ENCODE data around the gene DENND6B.
"Not testable (repeated sequence)": the region's sequence is repeated elsewhere in the genome, so short reads cannot be mapped to it uniquely, and the experiment has no call there.

Gene DENND6B

GRCh38 chr22:50338042-50338573, 11.3 kb upstream of the DENND6B start:
- no peak for DNase-seq

- no peak for DNase-seq
These were observed 10.6 kb upstream of the DENND6B start for GRCh38 chr22:50337262-50338041.

DNA sequence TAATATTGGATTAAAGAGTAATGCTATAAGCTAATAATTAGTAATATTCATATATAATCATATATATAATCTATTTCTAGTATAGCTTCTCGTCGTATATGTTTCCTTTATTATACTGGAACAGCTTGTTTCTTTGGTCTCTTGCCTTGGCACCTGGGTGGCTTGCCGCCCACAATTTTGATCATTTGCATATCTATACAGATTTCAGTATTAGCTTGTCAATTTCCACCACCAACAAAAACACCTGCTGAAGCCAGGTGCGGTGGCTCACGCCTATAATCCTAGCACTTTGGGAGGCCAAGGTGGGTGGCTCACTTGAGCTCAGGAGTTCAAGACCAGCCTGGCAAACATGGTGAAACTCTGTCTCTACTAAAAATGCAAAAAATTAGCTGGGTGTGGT, 7.6 kb upstream of the DENND6B start:
- DNase-seq = not testable (repeated sequence)

- DNase-seq = no peak
These were observed 2.4 kb upstream of the DENND6B start for GRCh38 chr22:50329236-50329635.

- DNase-seq = no peak
These were observed 853 bp upstream of the DENND6B start for GRCh38 chr22:50327711-50328019.

GRCh38 chr22:50326225-50326955, 422 bp downstream of the DENND6B start:
- no peak for DNase-seq

DNA sequence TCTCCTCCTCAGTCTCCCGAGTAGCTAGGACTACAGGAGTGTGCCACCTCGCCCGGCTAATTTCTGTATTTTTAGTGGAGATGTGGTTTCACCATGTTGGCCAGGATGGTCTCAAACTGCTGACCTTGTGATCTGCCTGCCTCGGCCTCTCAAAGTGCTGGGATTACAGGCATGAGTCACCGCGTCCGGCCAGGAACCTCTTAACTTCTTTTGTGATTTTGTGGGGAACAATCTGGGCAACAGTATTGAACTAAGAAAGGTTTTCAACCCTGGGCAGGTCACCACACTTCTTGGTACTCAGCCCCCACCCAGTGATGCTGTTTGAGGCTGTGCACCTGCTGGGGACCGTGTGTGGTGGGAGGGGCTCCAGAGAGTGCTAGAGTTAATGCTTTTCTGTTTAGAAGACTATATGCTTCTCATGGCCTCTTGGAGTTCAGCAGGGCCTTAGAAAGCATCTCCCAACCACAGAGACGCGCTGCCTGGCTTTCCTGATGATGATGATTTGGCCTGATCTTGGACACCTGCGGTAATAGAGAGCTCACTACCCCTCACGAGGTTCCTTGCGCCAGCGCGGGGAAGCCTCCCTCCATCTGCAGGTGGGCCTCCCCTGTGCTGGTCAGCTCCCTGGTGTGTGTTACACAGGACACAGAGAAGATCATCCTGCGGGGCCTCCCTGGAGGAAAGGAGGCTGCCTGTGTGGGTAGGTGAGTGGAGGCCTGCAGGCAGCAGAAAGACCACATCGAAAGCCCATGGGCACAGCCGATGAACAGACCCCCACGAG, 1.2 kb downstream of the DENND6B start:
- DNase-seq = no peak

- no peak for DNase-seq
These were observed 2.9 kb downstream of the DENND6B start for GRCh38 chr22:50323900-50324299.

GRCh38 chr22:50322382-50323104, 4.3 kb downstream of the DENND6B start:
- DNase-seq = not testable (repeated sequence)

DNA sequence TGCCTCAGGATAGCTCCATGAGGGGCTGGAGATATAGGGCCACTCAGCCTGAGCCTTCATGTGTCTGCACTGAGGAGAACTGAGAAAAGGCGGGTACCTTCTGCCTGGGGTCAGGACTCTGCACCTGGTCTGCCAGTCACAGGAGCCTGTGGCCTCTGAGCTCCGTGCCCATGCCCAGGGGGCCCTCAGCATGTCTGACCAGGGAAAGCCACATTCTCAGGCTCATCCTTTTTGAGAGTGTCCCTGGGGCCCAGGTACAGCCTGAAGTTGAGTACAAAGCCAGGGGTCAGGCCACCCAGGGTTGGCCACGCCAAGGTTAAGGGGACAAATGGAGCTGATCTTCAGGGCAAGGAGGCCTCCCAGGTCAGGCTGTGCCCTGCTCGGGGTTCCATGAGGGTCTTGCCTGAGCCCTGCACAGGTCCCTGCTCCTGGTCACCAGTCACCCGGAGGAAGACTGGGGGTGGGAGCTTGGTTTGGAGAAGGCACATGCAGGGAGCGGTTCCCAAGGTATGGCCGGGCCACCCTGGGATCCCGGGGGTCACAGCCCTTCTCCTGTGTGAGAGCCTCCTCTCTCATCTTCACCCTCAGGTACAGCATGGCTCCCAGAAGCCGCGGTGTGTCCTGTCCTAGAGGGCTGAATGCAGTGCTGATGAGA, 6.0 kb downstream of the DENND6B start:
- no peak for DNase-seq

GRCh38 chr22:50320116-50320515, 6.7 kb downstream of the DENND6B start:
- DNase-seq = no peak

DNA sequence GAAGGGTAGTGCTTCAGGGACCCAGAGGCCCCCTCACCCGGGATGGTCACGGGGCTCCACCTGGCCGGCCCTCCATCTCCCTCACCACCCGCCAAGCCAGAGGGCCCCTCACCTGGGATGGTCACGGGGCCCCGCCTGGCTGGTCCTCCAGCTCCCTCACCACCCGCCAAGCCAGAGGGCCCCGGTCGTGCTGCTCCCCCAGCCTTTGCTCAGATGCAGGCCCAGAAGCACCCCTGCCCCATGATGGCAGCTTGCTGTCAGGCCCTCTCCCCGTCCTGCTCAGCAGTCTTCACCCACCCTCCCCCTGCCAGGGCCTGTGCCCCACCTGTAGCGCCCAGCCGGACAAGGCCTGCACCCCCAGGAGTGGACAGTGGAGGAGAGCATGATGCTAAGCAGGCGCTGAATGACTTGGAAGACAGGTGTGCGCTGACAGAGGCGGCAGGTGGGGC, 7.3 kb downstream of the DENND6B start:
- no peak for DNase-seq

DNA sequence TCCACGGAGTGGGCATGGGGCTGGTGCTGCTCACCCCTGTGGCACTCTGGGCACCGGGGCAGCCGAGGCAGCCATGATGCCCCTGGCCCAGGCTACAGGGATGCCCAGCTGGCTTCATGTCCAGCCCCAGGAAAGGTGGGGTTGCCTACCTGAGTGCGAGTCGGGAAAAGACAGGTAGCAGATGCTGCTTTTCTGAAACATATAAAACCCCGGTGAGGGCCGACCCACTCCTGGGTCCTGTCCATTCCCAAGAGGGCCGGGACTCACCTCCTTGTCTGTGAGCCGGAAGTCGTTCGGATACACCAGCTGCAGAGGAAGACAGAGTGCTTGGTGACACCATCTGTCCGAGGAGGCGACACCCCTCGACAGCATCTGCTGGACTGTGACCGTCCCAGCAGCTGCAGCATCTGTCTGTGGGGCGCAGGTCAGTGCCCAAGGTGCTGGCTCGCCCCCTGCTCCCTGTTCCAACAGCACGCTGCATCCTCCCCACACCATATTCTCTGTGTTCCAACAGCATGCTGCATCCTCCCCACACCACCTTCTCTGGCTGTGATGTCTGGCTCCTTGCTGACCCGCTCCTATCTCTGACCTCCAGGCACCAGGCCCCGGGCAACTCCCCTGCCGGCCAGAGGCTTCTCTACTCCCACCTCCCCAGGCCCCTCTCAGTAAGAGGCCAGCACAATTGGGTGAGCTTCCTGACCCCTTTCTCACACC, 8.0 kb downstream of the DENND6B start:
- DNase-seq = no peak

DNA sequence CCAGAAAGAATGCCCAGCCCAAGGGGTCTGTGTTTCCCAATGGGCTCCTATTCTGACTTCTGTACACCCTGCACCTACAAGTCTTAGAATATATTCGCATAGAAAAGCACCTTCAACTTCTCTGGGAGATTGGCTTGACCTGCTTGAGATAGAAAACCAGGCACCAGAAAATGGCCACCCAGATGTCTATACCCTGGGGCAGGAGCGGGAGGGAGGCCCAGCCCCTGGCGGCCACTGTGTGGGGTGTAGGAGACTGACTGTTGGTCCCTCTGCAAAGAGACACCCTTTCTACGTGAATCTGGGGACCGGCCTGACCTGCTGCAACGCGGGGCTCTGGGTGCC, 8.5 kb downstream of the DENND6B start:
- DNase-seq = no peak

GRCh38 chr22:50317674-50318073, 9.1 kb downstream of the DENND6B start:
- DNase-seq = no peak

DNA sequence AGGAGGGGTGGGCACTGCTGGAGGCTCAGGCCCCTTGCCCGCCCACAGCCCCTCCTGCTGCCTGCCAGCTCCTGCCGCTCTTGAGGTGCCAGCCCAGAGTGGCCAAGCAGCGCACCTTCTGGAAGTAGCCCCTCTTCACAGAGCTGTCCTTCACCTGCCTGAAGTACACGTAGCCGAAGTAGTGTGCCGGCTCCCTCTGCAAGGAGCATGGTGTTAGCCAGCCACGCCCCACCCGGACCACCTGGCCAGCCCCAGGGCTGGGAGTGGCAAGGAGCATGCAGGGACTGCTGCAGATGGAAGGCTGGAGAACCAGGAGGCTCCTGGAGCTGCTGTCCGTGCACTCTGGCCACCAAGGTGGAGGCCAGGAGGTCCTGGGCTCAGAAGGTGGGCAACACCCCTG, 9.6 kb downstream of the DENND6B start:
- DNase-seq = no peak

DNA sequence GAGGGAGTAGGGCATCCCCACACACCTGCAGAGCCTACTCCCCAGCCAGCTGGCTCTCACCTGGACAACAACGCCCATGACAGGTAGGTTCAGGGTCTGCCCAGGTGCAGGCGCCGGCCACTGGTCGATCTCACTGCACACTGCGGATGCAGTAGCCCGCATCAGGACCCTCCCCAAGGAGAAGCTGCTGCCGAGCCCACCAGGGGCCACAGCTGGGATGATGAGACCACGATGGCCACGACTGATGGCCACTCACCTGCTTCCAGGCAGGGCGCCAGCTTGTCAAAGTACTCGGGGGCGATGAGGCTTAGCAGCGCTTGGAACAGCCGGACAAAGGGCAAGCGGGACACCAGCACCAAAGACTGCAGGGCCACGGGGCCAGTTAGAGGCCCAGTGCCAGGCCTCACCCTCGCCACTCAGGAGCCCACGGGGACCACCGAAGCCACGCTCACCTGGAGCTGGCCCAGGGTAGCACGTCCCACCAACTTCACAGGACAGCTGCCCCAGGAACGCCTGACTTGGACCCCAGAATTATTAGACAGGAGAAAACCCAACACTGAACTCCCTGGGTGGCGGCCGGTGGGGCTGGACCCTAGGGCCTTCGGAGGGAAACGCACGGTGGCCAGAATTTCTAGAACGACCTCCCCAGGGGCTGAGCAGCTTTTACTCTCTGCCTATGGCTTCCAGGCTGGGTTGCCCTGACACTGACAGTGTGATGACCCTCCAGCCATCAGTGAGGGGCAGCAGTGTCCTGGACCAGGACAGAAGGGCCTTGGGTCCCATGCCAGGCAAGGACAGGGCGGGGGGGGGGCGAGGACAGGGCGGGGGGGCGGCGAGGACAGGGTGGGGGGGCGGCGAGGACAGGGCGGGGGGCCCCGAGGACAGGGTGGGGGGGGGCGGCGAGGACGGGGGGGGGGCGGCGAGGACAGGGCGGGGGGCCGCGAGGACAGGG, 10.4 kb downstream of the DENND6B start:
- no peak for DNase-seq

- no peak for DNase-seq
These were observed 11.3 kb downstream of the DENND6B start for GRCh38 chr22:50315289-50316113.

GRCh38 chr22:50314455-50315288, 12.1 kb downstream of the DENND6B start:
- no peak for DNase-seq

Data from NCI-H146 (cell line).